Head of caudate nucleus (tissue), 42 donors: ENCODE data around the gene SAMD11.

ENCODE experiments used
- DNase-seq, 42 donors: peaks; one replicate each; pipeline versions ENCODE4 v3.0.0 to v3.0.0-alpha.2; 2020 to 2021; ENCODE audit warnings: mixed read lengths in 7 of 42
- intact Hi-C: fragments of 100-400 bp; cut with DNase I; formaldehyde crosslinking; loops from one replicate; pipeline ENCODE4 v1.15.0; 2022

The SAMD11 gene

DNA sequence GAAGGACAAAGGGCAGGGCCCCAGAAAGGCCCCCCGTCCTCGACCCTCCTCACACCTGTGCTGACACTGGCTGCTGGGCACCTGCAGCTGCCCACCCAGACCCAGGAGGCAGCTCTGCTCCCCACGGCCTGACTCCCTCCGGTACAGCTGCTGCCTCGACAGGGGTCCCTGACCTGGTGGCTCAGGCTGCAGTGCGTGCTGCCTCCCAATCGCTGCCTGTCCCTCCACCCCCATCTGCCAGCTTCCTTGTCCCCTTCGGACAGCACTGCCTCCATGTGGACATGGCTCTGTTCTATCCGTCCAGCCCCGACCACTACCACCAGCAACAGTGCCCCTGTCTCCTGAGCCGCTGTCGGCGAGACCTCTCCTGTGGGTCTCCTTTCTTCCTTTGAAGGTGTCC is 31.2 kb downstream of the SAMD11 start:
- intact Hi-C loops, result no loop called here

GRCh38 chr1:955474-955873 is 31.8 kb downstream of the SAMD11 start:
- intact Hi-C loops, result no loop called here

More for the DNA sequence above, 31.2 kb downstream of the SAMD11 start:
- no peak for DNase-seq

DNA sequence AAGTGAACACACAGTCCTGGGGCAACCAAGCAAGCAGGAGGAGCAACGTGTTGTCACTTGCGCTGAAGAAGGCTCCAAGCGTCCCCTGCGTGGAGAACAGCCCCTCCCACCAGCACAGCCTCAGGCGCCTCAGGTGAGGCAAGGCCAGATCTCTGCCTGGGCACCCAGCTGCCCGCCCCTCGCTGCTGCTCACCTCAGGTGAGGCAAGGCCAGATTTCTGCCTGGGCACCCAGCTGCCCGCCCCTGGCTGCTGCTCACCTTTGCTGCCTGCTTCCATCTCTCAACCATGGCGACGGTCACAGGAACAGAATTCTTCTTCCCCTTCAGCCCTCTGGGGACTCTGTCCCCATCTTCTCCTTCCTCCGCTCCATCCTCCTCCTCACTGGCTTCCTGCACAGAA is 32.9 kb downstream of the SAMD11 start:
- no peak for DNase-seq
- intact Hi-C loops, result no loop called here

More at GRCh38 chr1:955474-955873, 31.8 kb downstream of the SAMD11 start:
- DNase-seq, result no peak

- intact Hi-C loops, result no loop called here
- peak; percentile 79 to 97 (median 94) for DNase-seq
Observed at GRCh38 chr1:958823-959730, 35.4 kb downstream of the SAMD11 start, which contains the start of gene NOC2L. TSS of gene NOC2L (minus strand) at chr1:959256. CDS start at chr1:959240, 16 bp downstream.

DNA sequence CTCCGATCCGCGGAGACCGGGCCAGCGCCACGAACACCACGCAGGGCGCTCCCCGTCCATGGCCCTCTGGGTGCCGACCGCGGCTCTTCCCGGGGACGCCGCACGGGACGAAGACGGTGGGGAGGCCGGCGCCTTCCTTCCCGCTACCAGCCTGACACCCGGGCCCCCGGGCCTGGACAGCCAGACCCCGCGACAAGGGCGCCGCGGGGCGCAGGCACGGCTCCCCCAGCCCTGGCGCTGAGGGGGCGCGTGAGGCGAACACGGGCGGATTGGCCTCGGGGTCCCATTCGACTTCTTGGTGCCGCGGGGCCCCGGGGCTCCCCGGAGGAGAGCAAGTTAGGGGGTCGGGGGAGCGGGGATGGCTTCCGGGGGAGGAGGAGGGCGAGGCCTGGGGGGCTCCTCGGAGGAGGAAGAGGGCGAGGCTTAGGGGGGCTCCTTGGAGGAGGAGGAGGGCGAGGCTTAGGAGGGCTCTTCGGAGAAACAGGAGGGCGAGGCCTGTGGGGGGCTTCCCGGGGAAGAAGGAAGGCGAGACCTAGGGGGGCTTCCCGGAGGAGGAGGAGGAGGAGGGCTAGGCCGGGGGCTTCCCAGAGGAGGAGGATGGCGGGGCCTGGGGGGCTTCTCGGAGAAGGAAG is 36.1 kb downstream of the SAMD11 start:
- no peak for DNase-seq
- intact Hi-C loops, result no loop called here

GRCh38 chr1:960363-961131 is 36.8 kb downstream of the SAMD11 start, which contains the start of gene KLHL17:
TSS of gene KLHL17 (plus strand) at chr1:960584. CDS start at chr1:960694, 110 bp downstream.
- DNase-seq, result peak; percentile 40 to 91 (median 84)
- intact Hi-C loops, result no loop called here

DNA sequence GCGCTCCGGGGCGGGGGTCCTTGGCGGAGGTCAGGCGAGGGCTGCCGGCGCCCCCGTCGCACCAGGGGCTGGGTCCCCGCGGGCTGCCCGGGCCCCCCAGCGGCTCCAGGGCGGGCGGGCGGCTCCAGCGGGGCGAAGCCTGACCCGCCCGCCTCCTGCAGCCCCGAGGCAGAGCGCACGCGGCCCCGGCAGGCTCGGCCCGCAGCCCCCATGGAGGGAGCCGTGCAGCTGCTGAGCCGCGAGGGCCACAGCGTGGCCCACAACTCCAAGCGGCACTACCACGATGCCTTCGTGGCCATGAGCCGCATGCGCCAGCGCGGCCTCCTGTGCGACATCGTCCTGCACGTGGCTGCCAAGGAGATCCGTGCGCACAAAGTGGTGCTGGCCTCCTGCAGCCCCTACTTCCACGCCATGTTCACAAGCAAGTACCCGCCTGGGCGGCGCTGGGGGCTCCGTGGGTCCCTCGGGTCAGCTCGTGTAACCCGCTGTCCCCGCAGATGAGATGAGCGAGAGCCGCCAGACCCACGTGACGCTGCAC is 37.5 kb downstream of the SAMD11 start:
- DNase-seq, result no peak
- intact Hi-C loops, result no loop called here

DNA sequence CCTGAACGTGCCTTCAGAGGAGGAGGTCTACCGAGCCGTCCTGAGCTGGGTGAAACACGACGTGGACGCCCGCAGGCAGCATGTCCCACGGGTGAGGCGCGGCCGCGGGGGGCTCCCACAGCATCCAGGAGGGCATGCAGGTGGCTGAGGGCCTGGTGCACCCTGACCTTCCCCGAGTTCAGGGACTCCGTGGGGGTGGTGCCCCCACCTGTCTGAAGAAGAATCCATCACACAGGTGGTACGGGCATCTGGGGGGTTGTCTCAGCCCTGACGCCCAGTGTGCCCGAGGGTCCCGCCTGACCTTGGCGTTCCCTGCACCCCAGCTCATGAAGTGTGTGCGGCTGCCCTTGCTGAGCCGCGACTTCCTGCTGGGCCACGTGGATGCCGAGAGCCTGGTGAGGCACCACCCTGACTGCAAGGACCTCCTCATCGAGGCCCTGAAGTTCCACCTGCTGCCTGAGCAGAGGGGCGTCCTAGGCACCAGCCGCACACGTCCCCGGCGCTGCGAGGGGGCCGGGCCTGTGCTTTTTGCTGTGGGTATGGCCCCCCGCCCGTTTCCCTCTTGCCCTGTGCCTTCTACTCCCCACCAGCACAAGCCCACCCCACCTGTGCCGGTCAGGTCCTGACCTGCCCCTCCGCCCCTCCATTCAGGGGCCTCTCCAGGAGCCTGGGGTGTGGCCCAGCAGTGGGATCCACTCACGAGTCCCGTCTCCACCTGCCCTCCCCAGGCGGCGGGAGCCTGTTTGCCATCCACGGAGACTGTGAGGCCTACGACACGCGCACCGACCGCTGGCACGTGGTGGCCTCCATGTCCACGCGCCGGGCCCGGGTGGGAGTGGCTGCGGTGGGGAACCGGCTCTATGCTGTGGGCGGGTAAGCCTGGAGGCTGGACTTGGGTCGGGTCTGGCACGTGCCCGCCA is 38.9 kb downstream of the SAMD11 start:
- intact Hi-C loops, result no loop called here
- no peak for DNase-seq

GRCh38 chr1:963301-963651 is 39.6 kb downstream of the SAMD11 start:
- intact Hi-C loops, result no loop called here
- DNase-seq, result no peak

- intact Hi-C loops, result no loop called here
- no peak for DNase-seq
Observed at GRCh38 chr1:963746-964525, 40.2 kb downstream of the SAMD11 start.

GRCh38 chr1:964691-965525 is 41.2 kb downstream of the SAMD11 start:
- no peak for DNase-seq
- intact Hi-C loops, result no loop called here

DNA sequence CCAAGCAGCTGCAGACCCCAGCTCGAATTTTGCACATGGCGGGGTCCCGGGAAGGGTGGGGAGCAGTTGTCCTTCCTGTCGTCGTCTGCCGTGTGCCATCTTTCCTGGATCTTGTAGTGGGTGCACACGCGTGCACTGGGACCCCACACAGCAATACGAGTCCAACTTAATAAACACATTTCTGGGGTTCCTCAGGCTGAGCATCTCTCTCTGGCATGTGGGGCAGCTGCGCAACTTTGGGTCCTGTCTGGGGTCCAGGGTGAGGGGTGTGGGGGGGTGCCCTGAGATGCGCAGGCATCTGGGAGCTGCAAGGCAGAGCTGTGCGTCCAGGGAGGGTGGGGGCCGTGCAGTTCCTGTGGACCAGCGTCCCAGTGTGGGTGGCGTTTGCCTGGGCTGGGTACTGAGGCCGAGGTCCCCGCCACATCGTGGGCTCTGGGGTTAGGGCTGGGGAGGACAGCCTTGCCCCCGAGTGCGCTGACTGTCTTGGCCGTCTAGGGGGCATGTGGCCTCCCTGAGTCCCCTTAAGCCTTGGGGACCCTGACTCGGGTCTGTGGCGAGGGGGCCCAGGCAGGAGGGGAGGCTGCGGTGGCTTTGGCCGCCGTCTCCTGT is 41.9 kb downstream of the SAMD11 start:
- intact Hi-C loops, result no loop called here

DNA sequence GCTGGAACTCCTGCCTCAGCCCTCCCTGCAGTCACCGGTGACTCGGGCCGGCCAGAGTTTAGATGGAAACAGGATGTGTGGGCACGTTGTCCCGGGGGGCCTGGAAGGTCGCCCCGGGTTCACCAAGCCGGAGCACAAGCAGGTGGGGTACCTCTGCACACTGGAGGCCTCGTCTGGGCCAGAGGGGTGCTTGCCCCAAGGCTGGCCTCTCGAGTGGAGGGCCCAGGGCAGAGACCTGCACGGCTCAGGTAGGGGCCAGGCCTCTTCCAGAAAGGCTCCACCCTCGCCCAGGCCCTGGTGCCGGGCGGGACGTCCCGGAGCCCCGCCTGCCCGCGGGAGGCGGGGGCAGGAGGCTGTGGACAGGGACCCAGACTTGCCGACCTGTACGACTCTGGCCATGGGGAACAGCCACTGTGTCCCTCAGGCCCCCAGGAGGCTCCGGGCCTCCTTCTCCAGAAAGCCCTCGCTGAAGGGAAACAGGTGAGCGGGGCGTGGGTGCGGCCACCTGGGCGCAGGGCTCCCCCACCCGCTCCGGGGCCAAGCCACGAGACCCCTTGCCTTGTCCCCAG is 42.5 kb downstream of the SAMD11 start, which contains the start of gene PLEKHN1:
TSS of gene PLEKHN1 (plus strand) at position 348 of the 569 bp plus-strand sequence. CDS start at position 398, 50 bp downstream.
- no peak for DNase-seq
- intact Hi-C loops, result no loop called here

More for the DNA sequence above, 41.9 kb downstream of the SAMD11 start:
- no peak for DNase-seq

DNA sequence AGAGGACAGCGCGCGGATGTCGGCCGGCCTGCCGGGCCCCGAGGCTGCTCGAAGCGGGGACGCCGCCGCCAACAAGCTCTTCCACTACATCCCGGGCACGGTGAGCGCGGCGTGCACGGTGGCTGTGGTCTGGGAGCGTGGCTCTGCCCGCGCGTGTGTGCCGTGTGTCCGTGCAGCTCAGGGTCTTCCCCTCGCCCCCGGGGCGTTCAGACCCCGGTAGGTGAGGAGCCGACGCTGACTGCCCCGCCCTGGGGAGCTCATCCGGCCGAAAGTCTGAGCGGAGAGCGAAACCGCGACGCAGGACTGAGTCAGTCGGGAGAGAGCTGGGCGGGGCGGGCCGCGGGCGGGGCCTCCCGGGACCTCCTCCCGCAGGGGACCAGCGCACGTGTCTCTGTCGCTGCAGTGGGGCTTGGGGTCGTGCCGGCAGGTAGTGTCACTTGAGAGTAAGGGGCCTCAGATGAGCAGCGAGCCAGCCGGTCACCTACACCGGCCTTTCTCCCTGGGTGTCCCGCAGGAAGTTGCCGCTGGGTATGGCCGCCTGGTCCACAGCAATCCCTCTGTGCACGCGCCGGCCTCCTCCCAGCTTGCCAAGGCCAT is 43.1 kb downstream of the SAMD11 start:
- intact Hi-C loops, result no loop called here
- DNase-seq, result peak in 7 of 42 donors; percentile 19 to 60 (median 37)
